ENCODE results near the gene HIRIP3.

GRCh38 chr16:30003670-30004423, 8.4 kb upstream of the HIRIP3 start:
- TF ChIP-seq CTCF (IDR thresholded peaks at IDR 0.05) (no peak), POLR2AphosphoS5 (IDR thresholded peaks at IDR 0.05) (no peak)
